H1 (cell line): ENCODE data around the gene C1QA. TPM values are rescaled to one million over a fixed set of nuclear protein-coding genes. Genes with fewer than 3 reads are reported as not detected.

Experiments used
- BACH1 ChIP-seq: IDR thresholded peaks from 2 replicates; pipeline ENCODE4 v1.6.1; 2012; ENCODE audit warnings: low read length, improper control_type of control experiment
- CHD1 ChIP-seq: IDR thresholded peaks from 2 replicates; pipeline ENCODE4 v1.6.1; 2012; ENCODE audit warnings: low read depth, low read length, improper control_type of control experiment
- JUN ChIP-seq: IDR thresholded peaks from 2 replicates; pipeline ENCODE4 v1.6.1; 2011; ENCODE audit warnings: low read depth, mild to moderate bottlenecking, improper control_type of control experiment, low read length
- NANOG ChIP-seq: IDR thresholded peaks from 2 replicates; pipeline ENCODE4 v1.6.1; 2011; ENCODE audit warnings: low read length, low read depth, mild to moderate bottlenecking, inconsistent platforms; ENCODE audit not compliant: insufficient read depth, poor library complexity, severe bottlenecking
- PHF8 ChIP-seq: fragments of 200-600 bp; sonication (generic); conservative IDR thresholded peaks from 2 replicates; pipeline ENCODE4 v1.7.1; 2012; ENCODE audit warnings: low read depth, mild to moderate bottlenecking, inconsistent platforms, low read length, moderate library complexity
- SAP30 ChIP-seq: fragments of 300-600 bp; sonication (generic); IDR thresholded peaks from 2 replicates; pipeline ENCODE4 v1.7.1; 2012; ENCODE audit warnings: low read length, moderate library complexity, mild to moderate bottlenecking, inconsistent platforms; ENCODE audit not compliant: insufficient read depth, insufficient replicate concordance
- ZNF274 ChIP-seq: IDR thresholded peaks from 2 replicates; pipeline ENCODE4 v1.7.0; 2012; ENCODE audit warnings: low read length, borderline replicate concordance; ENCODE audit errors: extremely low read depth
- polyA plus RNA-seq, 7 experiments: library from polyadenylated mRNA; depleted of rRNA in 3 of 7; stranded (reverse) in 5 of 7; unstranded in 2 of 7; fragments of >200 nt in 5 of 7; fragments of 200-250 nt in 2 of 7; gene quantifications; 1 replicate in 5 of 7; 2 replicates in 1 of 7; 4 replicates in 1 of 7; pipeline versions ENCODE4 v1.2.1 to v1.2.3, GENCODE V29; 2011 to 2013; ENCODE audit warnings: missing spikeins in 2 of 7, mixed read lengths in 2 of 7
- total RNA-seq: library from RNA; stranded (reverse); fragmentation: NEBNext Ultra II Directional; extraction: Animal tissue kit (Norgen Biotek cat#: 25700); gene quantifications from 2 replicates; pipeline ENCODE4 v1.2.1, GENCODE V29; 2021

C1QA gene
- total and polyA plus RNA-seq, 2 of the 8 experiments (the other 6 are each of a cell fraction or from before 2014, with no cell fraction given), result not detected

GRCh38 chr1:22615886-22616285, 20.5 kb upstream of the C1QA start (continued):
- TF ChIP-seq SAP30 (no peak), JUN (no peak), PHF8 (no peak), NANOG (no peak), ZNF274 (no peak), CHD1 (no peak), BACH1 (no peak)
